GM19395 (cell line): Measurements from ENCODE around the gene NDUFS2.
A peak's percentile ranks its signal among the peaks of the same experiment; 100 is the strongest.
"Not testable (repeated sequence)": the region's sequence is repeated elsewhere in the genome, so short reads cannot be mapped to it uniquely, and the experiment has no call there.

ENCODE experiments used
- ATAC-seq: cut with Tn5 transposase; IDR thresholded peaks from one replicate; pipeline ENCODE4 v1.9.1; 2021; ENCODE audit warnings: mild to moderate bottlenecking, moderate library complexity; ENCODE audit not compliant: unreplicated experiment

Gene NDUFS2

DNA sequence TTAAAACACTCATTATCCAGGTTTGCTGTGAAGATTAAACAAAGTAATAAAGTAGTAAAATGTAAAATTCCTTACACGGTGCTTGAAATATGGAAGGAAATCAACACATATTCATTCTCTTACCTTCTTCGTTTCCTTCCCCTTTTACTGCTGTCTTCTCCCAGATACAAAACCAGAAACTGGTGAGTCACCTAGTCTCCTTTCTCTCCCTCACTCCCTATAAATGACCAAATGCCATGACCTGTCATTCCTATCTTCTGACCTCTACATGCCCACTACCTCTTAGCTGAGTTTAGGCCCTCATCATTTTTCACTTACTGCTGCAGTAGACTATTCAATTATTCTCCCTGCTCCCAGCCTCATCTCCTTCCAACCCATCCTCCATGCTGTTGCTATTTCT, 40.1 kb downstream of the NDUFS2 start:
- ATAC-seq, result no peak

DNA sequence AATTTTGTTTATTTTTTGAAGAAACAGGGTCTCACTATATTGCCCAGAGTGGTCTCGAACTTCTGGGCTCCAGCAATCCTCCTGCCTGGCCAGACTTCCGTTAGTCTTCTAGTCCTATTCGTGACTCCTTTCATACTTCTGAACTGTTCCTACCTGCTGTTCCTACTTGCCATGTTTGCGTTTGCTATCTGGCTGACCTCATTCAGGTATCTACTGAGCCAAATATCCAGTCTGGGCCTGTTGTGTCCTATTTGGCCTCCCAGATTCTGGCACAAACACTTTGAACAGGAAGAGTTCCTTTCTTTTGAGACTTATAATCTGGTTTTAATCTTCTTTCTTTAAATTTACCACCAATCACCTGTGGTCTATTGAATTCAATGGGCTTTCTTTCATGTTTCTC, 42.7 kb downstream of the NDUFS2 start:
- ATAC-seq, result no peak

GRCh38 chr1:161250100-161250499, 47.9 kb downstream of the NDUFS2 start:
- ATAC-seq, result not testable (repeated sequence)

- ATAC-seq, result no peak
These were observed 48.7 kb downstream of the NDUFS2 start for GRCh38 chr1:161250829-161251228.

- no peak for ATAC-seq
These were observed 49.4 kb downstream of the NDUFS2 start for GRCh38 chr1:161251579-161251978.

DNA sequence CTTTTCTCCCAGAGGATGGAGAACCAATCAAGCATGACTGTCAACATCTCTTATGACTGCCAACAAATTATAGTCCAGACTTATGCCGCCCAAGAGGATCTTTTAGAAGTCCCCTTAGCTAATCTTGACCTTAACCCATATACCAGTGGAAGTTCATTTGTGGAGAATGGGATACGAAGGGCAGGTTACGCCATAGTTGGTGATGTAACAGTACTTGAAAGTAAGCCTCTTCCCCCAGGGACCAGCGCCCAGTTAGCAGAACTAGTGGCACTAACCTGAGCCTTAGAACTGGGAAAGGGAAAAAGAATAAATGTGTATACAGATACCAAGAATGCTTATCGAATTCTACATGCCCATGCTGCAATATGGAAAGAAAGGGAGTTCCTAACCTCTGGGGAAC, 53.1 kb downstream of the NDUFS2 start:
- not testable (repeated sequence) for ATAC-seq

DNA sequence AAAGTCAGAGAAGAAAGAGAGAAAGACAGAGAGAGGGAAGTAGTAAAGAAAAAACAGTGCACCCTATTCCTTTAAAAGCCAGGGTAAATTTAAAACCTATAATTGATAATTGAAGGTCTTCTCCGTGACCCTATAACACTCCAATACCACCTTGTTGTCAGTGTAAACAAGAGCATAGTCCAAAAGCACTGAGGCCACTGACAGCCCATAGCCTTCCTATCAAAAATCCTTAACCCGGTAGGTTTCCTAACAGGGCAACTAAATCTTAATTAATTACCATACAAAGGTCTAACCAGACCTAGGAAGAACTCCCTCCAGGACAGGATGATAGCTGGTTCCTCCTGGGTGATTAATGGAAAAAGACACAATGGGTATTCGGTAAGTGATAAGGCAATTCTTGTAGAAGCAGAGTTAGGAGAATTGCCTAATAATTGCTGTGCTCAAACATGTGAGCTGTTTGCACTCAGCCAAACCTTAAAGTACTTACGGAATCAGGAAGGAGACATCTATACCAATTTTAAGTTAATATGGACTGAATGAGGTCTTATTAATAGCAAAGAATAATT, 53.9 kb downstream of the NDUFS2 start:
- ATAC-seq, result not testable (repeated sequence)

DNA sequence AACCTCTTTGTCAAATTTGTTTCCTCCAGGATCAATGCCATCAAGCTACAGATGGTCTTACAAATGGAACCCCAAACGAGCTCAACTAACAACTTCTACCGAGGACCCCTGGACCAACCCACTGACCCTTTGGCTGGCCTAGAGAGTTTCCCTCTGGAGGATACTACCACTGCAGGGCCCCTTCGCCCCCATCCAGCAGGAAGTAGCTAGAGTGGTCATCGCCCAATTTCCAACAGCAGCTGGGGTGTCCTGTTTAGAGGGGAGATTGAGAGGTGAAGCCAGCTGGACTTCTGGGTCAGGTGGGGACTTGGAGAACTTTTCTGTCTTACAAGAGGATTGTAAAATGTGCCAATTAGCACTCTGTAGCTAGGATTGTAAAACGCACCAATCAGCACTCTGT, 54.9 kb downstream of the NDUFS2 start:
- not testable (repeated sequence) for ATAC-seq

GRCh38 chr1:161258439-161259344, 56.5 kb downstream of the NDUFS2 start, which contains the start of gene PCP4L1:
PCP4L1 (plus strand) TSS chr1:161258745; CDS start chr1:161258975, 230 bp downstream.
- ATAC-seq, result peak; percentile 77

- no peak for ATAC-seq
These were observed 57.2 kb downstream of the NDUFS2 start for GRCh38 chr1:161259345-161259702.

DNA sequence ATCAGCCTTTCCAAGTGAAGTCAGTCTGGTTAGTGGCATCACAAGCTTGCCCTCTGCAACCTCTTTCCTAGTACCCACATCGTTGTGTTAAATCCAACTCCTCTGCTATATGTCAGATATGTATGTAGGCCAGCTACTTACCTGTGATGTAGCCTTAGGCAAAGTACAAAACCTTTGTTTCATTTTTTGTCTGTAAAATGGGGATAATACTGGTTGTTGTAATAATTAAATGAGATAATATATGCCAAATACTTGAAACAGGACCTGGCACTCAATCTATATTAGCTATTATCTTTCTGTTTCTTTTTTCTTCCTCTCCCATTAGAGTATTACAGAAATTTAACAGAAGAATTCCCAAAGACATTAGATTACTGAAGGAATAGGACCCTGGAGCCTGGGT, 57.6 kb downstream of the NDUFS2 start:
- ATAC-seq, result no peak

GRCh38 chr1:161260376-161261260, 58.5 kb downstream of the NDUFS2 start:
- no peak for ATAC-seq

- no peak for ATAC-seq
These were observed 59.4 kb downstream of the NDUFS2 start for GRCh38 chr1:161261261-161262235.
